Heart left ventricle (tissue), 13 donors: ENCODE results near the gene KCNJ6.

Experiments used
- POLR2A ChIP-seq, 2 donors: fragments of 450-650 bp; IDR thresholded peaks; one replicate each; pipeline ENCODE4 v1.6.1; 2017; ENCODE audit warnings: antibody characterized with exemption in 2 of 2, mild to moderate bottlenecking in 2 of 2, moderate library complexity in 2 of 2
- TF ChIP-seq, protein P1 (sequence below), 12 donors: fragments of 200-600 bp; sonication (generic) in 4 of 12; IDR thresholded peaks; one replicate each; pipeline versions ENCODE4 v1.5.0 to v1.8.0; 2018 to 2022; ENCODE audit warnings: antibody characterized with exemption in 12 of 12, mild to moderate bottlenecking in 5 of 12
- donor health status: ischemic (EF 13 %, LVEDD 7.1; RV severe dilation, severe dysfunction).
- donor health status: DM: no; HTN: yes; CAD: no.
- donor health status: DM: no; HTN: no; CAD: no.
- donor health status: ischemic (EF 25% LVEDD 6.9; RV normal size, moderate dysfunction).
- donor health status: ischemic (EF 25% LVEDD 5.7; RV mildly dilated, moderate dysfunction).
- donor health status: ischemic (EF 35%, LVEDD 5.7; RV mildly dilated, moderate dysfunction).
- donor health status: nonischemic (EF 11% LVEDD 7.7; RV severe dilation, severe dysfunction).
- donor health status: DM: yes; HTN: yes; CAD: no.
- donor health status: PGD.
- donor health status: ischemic (EF 29% LVEDD 5.4; RV normal size, mild dysfunction).
- donor health status: nonischemic (EF 23%, LVEDD 6.1; RV moderate dilation, normal function).

DNA sequence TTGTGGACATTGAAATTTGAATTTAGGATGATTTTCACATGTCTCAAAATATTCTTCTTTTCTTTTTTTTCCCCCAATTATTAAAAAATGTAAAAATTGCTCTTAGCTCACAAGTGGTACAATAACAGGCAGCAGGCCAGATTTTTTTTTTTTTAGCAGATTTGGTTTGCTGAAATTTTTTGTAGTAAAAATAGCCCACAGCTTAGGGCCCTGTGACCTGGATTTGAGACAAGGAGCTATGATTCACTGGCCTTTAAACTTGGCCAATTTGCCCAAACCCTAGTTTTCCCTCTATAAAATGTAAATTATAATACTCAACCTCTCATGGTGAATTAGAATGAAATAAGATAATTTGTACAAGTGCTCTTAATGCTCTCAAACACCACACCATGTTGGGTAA lies 295.9 kb downstream of the KCNJ6 start:
- TF ChIP-seq, protein P1, sequence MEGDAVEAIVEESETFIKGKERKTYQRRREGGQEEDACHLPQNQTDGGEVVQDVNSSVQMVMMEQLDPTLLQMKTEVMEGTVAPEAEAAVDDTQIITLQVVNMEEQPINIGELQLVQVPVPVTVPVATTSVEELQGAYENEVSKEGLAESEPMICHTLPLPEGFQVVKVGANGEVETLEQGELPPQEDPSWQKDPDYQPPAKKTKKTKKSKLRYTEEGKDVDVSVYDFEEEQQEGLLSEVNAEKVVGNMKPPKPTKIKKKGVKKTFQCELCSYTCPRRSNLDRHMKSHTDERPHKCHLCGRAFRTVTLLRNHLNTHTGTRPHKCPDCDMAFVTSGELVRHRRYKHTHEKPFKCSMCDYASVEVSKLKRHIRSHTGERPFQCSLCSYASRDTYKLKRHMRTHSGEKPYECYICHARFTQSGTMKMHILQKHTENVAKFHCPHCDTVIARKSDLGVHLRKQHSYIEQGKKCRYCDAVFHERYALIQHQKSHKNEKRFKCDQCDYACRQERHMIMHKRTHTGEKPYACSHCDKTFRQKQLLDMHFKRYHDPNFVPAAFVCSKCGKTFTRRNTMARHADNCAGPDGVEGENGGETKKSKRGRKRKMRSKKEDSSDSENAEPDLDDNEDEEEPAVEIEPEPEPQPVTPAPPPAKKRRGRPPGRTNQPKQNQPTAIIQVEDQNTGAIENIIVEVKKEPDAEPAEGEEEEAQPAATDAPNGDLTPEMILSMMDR (IDR thresholded peaks at IDR 0.05), result no peak
- no peak for TF ChIP-seq POLR2A (IDR thresholded peaks at IDR 0.05)
